NCI-H82 treated with DMSO at 0.1 percent for 48 hours (cell line): ENCODE measurements around the gene TMTC2.

Experiments used
- DNase-seq: peaks from one replicate; lab custom pipeline; 2025; ENCODE audit not compliant: unreplicated experiment; lab: John Stamatoyannopoulos, UW

Gene TMTC2

GRCh38 chr12:82675246-82675645 is 11.5 kb upstream of the TMTC2 start:
- DNase-seq, result no peak

GRCh38 chr12:82682326-82682725 is 4.4 kb upstream of the TMTC2 start:
- no peak for DNase-seq

DNA sequence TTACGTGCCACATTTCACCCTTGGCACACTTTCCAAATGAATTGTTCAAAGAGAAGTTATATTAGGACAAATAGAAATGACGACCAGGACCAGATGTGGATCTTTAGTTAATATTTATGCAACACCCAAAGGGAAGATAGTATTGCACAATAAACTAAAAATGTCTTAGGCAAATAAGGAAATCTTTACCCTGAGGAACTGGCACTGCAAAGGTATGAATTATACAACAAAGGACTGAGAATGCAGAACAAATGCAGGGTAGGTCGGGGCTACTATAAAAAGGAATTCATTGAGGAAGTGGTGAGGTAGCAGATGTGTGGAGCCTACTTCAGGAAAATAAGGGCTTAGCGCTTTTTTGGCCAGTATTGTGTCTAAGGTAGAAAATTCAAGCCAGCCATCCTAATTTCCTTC is 3.9 kb upstream of the TMTC2 start:
- DNase-seq, result no peak

DNA sequence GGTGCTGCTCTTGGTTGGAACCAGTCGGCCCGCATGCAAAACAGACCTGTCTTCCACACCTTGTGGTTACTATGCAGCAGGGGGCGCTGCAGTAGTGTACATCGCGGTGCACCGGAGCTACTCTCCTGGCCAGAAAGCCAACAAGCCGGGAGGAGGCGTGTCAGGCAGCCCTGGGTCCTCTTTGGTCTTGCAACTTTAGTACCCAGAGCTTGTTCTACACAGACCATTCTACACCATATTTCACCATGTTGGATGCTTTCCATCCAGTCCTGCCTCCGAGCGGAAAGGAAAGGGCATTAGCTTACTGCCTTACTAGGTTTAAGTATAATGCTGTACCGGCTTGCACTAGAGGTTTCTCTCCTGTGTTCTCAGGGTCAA is 927 bp upstream of the TMTC2 start:
- DNase-seq, result peak; percentile 68

DNA sequence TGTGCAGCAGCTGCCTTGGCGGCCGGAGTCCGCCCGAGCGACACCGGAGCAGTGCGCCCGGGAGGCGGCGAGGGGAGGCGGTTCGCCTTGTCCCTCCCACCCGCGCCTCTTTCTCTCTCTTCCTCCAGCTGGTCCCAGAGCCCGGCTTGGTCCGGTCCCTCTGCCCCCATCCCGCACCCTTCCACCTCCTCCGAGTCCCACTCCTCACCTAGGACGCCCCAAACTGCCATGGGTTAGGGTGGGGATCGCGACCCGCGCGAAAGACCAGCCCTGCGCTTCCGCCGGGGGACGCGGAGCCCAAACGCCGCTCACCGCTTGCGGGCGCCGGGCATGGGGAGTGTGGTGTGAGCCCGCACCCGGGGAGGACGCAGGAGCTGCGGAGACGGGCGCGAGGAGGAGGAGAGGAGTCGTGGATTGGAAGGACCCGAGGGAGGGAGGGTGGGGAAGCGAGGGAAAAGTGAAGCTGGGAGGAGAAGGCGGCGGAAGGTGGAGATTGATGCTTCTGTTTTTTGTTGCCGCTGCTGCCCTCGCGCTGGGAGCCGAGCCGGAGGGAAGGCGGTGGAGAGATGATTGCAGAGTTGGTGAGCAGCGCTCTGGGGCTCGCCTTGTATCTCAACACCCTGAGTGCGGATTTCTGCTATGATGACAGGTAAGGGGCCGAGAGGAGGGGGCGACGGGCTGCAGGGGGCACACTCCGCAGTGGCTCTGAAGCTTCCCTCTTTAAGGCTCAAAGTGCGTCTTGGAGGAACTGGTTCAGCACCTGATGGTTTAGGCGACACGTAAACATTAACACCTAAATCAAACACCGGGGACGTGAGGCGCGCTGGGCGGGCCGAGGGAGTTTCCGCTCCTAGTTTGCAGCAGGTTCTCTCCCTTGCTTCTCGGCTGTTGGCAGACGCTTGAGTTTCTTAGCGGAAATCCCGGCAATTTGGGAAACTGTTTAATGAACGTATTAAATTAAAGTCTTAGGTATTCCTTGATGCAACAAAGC is 610 bp downstream of the TMTC2 start:
- peak; percentile 17 for DNase-seq

- no peak for DNase-seq
Measured at GRCh38 chr12:82688035-82688501, 1.4 kb downstream of the TMTC2 start.

- DNase-seq, result no peak
Measured at GRCh38 chr12:82688596-82688995, 1.9 kb downstream of the TMTC2 start.

GRCh38 chr12:82690006-82690405 is 3.3 kb downstream of the TMTC2 start:
- DNase-seq, result no peak

GRCh38 chr12:82691513-82691912 is 4.8 kb downstream of the TMTC2 start:
- no peak for DNase-seq

- DNase-seq, result no peak
Measured at GRCh38 chr12:82694276-82694675, 7.6 kb downstream of the TMTC2 start.

GRCh38 chr12:82694970-82695369 is 8.3 kb downstream of the TMTC2 start:
- DNase-seq, result no peak

DNA sequence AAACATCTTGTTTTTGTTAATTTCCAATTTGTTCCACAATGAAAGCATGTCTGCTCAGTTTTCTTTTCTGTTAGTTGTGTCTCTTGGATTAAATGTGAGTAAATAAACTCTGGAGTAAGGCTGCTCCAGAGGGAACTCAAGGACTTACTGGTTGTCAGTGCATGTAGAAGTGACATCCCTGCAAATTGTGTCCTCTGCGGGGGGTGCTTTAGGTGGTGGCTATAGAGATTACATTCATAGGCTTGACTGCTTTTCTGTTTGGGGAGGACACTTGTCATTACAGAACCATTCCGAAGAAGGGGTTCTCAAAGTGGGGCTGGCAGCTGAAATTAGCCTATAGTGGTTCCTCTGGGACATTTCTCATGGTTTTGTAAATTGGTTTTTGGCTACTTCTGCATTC is 8.8 kb downstream of the TMTC2 start:
- no peak for DNase-seq

GRCh38 chr12:82696543-82696942 is 9.8 kb downstream of the TMTC2 start:
- DNase-seq, result no peak

DNA sequence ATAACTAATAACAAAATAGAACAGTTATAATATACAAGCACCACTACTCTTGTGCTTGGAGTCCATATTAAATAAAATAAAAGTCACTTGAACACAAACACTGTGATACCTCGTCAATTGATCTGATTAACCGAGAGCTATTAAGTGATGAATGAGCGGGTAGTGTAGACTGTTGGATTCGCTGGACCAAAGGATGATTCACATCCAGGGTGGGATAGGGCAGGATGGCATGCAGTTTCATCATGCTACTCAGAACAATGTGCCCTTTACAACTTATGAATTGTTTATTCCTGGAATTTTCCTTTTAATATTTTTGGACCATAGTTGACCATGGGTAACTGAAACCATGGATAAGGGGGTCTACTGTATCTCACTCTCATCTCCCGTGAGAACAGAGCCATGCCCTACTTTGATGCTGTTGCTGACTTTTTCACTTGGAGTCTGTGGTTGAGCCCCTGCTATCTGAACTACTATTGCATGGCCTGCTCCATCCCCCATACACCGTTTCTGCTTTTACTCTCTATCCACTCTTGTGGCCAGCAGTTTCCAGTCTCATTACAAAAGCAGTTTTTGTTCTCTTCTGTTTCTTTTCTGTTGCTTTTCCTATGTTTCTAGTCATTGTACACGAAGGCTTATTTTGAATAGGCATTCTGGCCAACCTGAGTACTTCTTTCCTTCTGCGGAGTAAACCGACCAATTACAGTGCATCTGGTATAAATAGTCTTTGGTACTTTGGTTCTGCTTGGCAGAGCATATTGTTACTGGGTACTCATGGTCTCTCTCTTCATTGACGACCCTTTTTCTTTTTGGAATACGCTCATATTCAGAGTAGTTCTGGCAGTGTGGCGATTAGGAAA is 12.2 kb downstream of the TMTC2 start:
- no peak for DNase-seq

- DNase-seq, result no peak
Measured at GRCh38 chr12:82705774-82706173, 19.1 kb downstream of the TMTC2 start.

DNA sequence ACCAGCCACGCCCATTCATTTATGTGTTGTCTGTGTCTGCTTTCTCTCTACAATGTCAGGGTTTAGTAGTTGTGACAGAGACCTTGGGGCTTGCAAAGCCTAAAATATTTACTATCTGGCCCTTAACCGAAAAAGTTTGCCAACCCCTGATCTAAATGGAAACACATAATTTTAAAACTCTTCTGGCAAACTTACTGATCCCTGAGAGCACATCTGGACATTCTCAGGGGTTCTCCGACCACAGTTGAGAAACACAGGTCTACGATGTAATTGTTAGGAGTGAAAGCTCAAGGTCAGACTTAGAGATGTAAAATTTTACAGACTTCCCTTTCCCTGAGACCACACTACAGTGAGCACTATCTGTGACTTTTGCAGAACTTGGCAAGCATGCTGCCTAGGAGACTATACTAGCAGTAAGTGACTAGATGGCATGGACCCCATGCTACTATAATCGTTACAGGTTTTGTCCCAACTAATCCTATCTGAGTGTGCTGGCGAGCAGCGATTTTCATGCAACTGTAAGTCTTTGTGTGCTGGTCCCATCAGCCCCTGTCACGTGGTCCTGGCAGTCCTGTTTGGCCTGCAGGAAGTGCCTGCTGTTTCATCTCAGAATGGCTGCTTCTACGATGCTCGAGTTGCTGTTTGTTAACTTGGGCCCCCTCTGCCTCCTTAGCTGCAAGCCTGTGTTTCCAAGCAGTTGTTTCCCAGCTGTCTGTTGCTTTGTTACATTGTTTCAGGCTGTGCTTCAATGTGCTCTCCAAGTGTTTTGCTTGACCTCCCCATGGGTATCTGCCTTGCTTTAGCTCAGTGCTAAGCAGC is 21.6 kb downstream of the TMTC2 start:
- no peak for DNase-seq

GRCh38 chr12:82709794-82710355 is 23.2 kb downstream of the TMTC2 start:
- DNase-seq, result no peak

DNA sequence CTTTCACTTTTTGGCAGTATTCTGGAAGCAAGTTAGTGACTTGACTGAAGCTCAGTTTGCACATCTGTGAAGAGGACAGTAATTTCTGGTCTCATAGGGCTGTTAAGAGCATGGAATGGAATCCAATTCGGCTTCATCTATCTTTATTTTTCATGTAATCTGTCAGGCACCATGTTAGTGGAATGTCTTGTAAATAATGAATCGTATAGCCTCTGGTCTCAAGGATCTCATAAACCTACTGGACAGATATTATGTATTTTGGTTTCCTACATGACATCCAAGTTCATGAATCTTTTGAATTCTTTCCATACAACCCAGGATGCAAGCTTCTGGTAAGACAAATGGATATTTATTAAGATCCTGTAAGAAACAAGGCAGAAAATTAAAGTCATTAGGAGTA is 24.0 kb downstream of the TMTC2 start:
- DNase-seq, result no peak

GRCh38 chr12:82714427-82714826 is 27.7 kb downstream of the TMTC2 start:
- DNase-seq, result no peak

DNA sequence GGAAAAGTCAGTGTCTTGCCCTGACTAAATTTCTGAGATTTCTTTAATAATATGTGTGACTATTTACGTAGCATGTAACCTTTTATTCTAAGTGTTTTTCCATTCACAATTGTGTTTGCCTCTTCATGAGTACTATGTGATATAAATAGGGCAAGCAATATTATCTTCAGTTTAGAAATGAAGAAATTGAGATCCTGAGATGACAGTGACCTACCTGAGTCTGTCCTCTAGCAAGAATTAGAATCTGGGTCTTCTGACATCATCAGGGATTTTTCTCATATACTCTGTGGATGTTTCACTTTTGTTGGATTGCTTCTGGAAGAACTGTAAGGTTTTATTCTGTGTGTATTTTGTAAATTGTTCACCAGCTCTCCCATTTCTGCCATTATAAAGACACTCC is 35.0 kb downstream of the TMTC2 start:
- DNase-seq, result no peak

DNA sequence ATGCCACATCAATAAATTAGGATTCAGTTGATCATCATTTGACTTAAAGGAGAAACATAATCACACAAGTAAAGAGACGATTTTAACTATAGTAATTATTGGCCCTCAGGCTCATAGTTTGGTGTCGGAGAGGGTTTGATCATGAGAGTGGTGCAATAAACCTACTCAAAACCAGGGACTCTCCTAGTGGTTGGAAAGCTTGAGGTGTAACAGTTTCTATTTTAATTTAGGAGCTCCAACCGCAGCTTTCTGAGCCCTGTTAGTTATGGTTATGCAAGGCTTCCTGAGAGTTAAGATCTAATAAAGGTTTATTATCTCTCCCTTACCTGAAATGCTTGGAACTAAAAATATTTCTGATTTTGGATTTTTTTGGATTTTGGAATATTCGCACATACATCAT is 36.4 kb downstream of the TMTC2 start:
- no peak for DNase-seq
